Hematopoietic multipotent progenitor cell treated with erythropoietin and hydrocortisone succinate and interleukin-3 and kit ligand, for 4 days (in vitro differentiated cells): ENCODE measurements around the gene GAST.

Experiments
- DNase-seq: peaks from one replicate; pipeline ENCODE4 v3.0.0-alpha.2; 2015

The GAST gene

GRCh38 chr17:41717408-41718286 is 5.5 kb downstream of the GAST start:
- no peak for DNase-seq

- DNase-seq, result no peak
Observed at GRCh38 chr17:41718287-41718645, 6.1 kb downstream of the GAST start.

- DNase-seq, result no peak
Observed at GRCh38 chr17:41722231-41722630, 10.1 kb downstream of the GAST start.

- no peak for DNase-seq
Observed at GRCh38 chr17:41723801-41724475, 11.8 kb downstream of the GAST start.

GRCh38 chr17:41724476-41725050 is 12.4 kb downstream of the GAST start:
- DNase-seq, result no peak

GRCh38 chr17:41725134-41725533 is 13.0 kb downstream of the GAST start:
- DNase-seq, result no peak

GRCh38 chr17:41728056-41728455 is 15.9 kb downstream of the GAST start:
- no peak for DNase-seq

GRCh38 chr17:41730479-41730878 is 18.3 kb downstream of the GAST start:
- no peak for DNase-seq

- no peak for DNase-seq
Observed at GRCh38 chr17:41731836-41732235, 19.7 kb downstream of the GAST start.

GRCh38 chr17:41733348-41734138 is 21.4 kb downstream of the GAST start:
- no peak for DNase-seq

GRCh38 chr17:41734139-41734948 is 22.2 kb downstream of the GAST start, which contains the start of gene HAP1:
Gene HAP1, minus strand, starts transcription at chr17:41734643. Its CDS starts 9 bp downstream, at chr17:41734634.
- DNase-seq, result no peak

- no peak for DNase-seq
Observed at GRCh38 chr17:41734949-41735313, 22.8 kb downstream of the GAST start.

GRCh38 chr17:41735744-41736143 is 23.6 kb downstream of the GAST start:
- DNase-seq, result no peak

GRCh38 chr17:41736983-41737679 is 25.0 kb downstream of the GAST start:
- DNase-seq, result no peak

GRCh38 chr17:41737680-41738023 is 25.5 kb downstream of the GAST start:
- no peak for DNase-seq

GRCh38 chr17:41738077-41738800 is 26.1 kb downstream of the GAST start:
- peak; percentile 91 for DNase-seq

- no peak for DNase-seq
Observed at GRCh38 chr17:41738801-41739112, 26.6 kb downstream of the GAST start.

GRCh38 chr17:41739661-41740352 is 27.7 kb downstream of the GAST start:
- DNase-seq, result no peak

GRCh38 chr17:41740506-41740905 is 28.4 kb downstream of the GAST start:
- no peak for DNase-seq

GRCh38 chr17:41741709-41742108 is 29.6 kb downstream of the GAST start:
- no peak for DNase-seq

- DNase-seq, result no peak
Observed at GRCh38 chr17:41748275-41748674, 36.1 kb downstream of the GAST start.
